HepG2 (cell line): ENCODE measurements around the gene GPS2. TPM values are rescaled to one million over a fixed set of nuclear protein-coding genes. Genes with fewer than 3 reads are reported as not detected.
A peak's percentile ranks its signal among the peaks of the same experiment; 100 is the strongest.

Experiments used
- IRF2 ChIP-seq: IDR thresholded peaks from 2 replicates; pipeline ENCODE4 v1.6.1; 2018; ENCODE audit warnings: missing genetic modification reagents, missing compliant biosample characterization
- MIER2 ChIP-seq: IDR thresholded peaks from 2 replicates; pipeline ENCODE4 v1.6.1; 2016; ENCODE audit warnings: missing biosample characterization, missing genetic modification reagents
- NFE2L2 ChIP-seq: fragments of 150-350 bp; IDR thresholded peaks from 2 replicates; pipeline ENCODE4 v1.6.1; 2014; ENCODE audit warnings: low read length
- SAP130 ChIP-seq: IDR thresholded peaks from 2 replicates; pipeline ENCODE4 v1.6.1; 2016; ENCODE audit warnings: low read depth
- SIN3A ChIP-seq: IDR thresholded peaks from 2 replicates; pipeline ENCODE4 v1.6.1; 2011; ENCODE audit warnings: low read depth, mild to moderate bottlenecking, control low read depth, low read length, borderline replicate concordance
- THAP11 ChIP-seq: IDR thresholded peaks from 2 replicates; pipeline ENCODE4 v1.6.1; 2016; ENCODE audit warnings: missing biosample characterization, missing genetic modification reagents
- ZBTB1 ChIP-seq: sonication (generic); formaldehyde crosslinking; IDR thresholded peaks from 2 replicates; pipeline ENCODE4 v1.4.0; 2020; ENCODE audit warnings: missing genetic modification reagents, borderline replicate concordance
- ZEB1 ChIP-seq: IDR thresholded peaks from 2 replicates; pipeline ENCODE4 v1.6.1; 2012; ENCODE audit warnings: mild to moderate bottlenecking, low read depth, inconsistent platforms; ENCODE audit not compliant: insufficient replicate concordance
- ZFP90 ChIP-seq: sonication (generic); formaldehyde crosslinking; IDR thresholded peaks from 2 replicates; pipeline ENCODE4 v1.8.0; 2022; ENCODE audit warnings: missing genetic modification reagents, mild to moderate bottlenecking, inconsistent platforms, borderline replicate concordance
- ZNF235 ChIP-seq: sonication (generic); formaldehyde crosslinking; IDR thresholded peaks from 2 replicates; pipeline ENCODE4 v1.8.1; 2023; ENCODE audit warnings: mild to moderate bottlenecking, missing genetic modification reagents, borderline replicate concordance
- ZNF274 ChIP-seq: sonication (generic); formaldehyde crosslinking; IDR thresholded peaks from 2 replicates; pipeline ENCODE4 v1.5.1; 2020; ENCODE audit warnings: mild to moderate bottlenecking, missing genetic modification reagents
- ZNF543 ChIP-seq: sonication (generic); formaldehyde crosslinking; IDR thresholded peaks from 2 replicates; pipeline ENCODE4 v1.4.0; 2020; ENCODE audit warnings: mild to moderate bottlenecking, missing genetic modification reagents
- ZNF597 ChIP-seq: sonication (generic); formaldehyde crosslinking; IDR thresholded peaks from 2 replicates; pipeline ENCODE4 v1.5.0; 2020; ENCODE audit warnings: missing genetic modification reagents
- ZSCAN31 ChIP-seq: sonication (generic); formaldehyde crosslinking; IDR thresholded peaks from 2 replicates; pipeline ENCODE4 v1.5.0; 2020; ENCODE audit warnings: low read depth, mild to moderate bottlenecking, missing genetic modification reagents
- polyA plus RNA-seq, 8 experiments: library from polyadenylated mRNA; depleted of rRNA in 3 of 8; stranded (reverse) in 7 of 8; unstranded in 1 of 8; fragments of >200 nt; fragmentation: Illumina TruSeq in 4 of 8; extraction: Trizol in 4 of 8; gene quantifications; 2 replicates each; pipeline versions ENCODE4 v1.2.1 to v1.2.3, GENCODE V29; 2011 to 2016; ENCODE audit warnings: low read depth in 4 of 8, missing spikeins in 1 of 8, mixed read lengths in 1 of 8; ENCODE audit not compliant: insufficient read depth in 1 of 8
- total RNA-seq, 5 experiments: library from RNA; depleted of rRNA; stranded (reverse); fragments of >200 nt; fragmentation: Illumina TruSeq; extraction: Trizol; gene quantifications; 2 replicates each; pipeline ENCODE4 v1.2.3, GENCODE V29; 2016; ENCODE audit warnings: low read depth in 1 of 5
- TF ChIP-seq, protein P1 (sequence below): sonication (generic); formaldehyde crosslinking; IDR thresholded peaks from 2 replicates; pipeline ENCODE4 v1.5.1; 2020; ENCODE audit warnings: mild to moderate bottlenecking, moderate library complexity, missing genetic modification reagents
- TF ChIP-seq, protein P2 (sequence below), 2 experiments: IDR thresholded peaks; 2 replicates each; pipeline ENCODE4 v1.6.1; 2011 to 2012; ENCODE audit warnings: low read length in 2 of 2, borderline replicate concordance in 1 of 2, low read depth in 1 of 2, mild to moderate bottlenecking in 1 of 2, moderate library complexity in 1 of 2
- TF ChIP-seq, protein P3 (sequence below): sonication (generic); formaldehyde crosslinking; IDR thresholded peaks from 2 replicates; pipeline ENCODE4 v1.4.0; 2020; ENCODE audit warnings: missing genetic modification reagents
- TF ChIP-seq, protein P4 (sequence below): sonication (generic); formaldehyde crosslinking; IDR thresholded peaks from 2 replicates; pipeline ENCODE4 v1.8.1; 2023; ENCODE audit warnings: mild to moderate bottlenecking, inconsistent platforms, moderate library complexity, missing genetic modification reagents, borderline replicate concordance

GPS2 gene
- total and polyA plus RNA-seq, 2 of the 13 experiments (the other 11 are each of a cell fraction or from before 2014, with no cell fraction given), result 58.0 to 59.4 TPM

DNA sequence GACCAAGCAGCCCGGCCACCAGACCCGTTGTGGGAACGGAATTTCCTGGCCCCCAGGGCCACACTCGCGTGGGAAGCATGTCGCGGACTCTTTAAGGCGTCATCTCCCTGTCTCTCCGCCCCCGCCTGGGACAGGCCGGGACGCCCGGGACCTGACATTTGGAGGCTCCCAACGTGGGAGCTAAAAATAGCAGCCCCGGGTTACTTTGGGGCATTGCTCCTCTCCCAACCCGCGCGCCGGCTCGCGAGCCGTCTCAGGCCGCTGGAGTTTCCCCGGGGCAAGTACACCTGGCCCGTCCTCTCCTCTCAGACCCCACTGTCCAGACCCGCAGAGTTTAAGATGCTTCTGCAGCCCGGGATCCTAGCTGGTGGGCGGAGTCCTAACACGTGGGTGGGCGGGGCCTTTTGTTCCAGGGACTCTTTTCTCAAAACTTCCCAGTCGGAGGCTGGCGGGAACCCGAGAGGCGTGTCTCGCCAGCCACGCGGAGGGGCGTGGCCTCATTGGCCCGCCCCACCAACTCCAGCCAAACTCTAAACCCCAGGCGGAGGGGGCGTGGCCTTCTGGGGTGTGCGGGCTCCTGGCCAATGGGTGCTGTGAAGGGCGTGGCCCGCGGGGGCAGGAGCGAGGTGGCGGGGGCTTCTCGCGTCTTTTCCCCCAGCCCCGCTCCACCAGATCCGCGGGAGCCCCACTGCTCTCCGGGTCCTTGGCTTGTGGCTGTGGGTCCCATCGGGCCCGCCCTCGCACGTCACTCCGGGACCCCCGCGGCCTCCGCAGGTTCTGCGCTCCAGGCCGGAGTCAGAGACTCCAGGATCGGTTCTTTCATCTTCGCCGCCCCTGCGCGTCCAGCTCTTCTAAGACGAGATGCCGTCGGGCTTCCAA is 33.8 kb downstream of the GPS2 start, which contains the start of gene SLC2A4 (continued):
- TF ChIP-seq ZNF543 (CRISPR knock-in tag) (no peak), ZBTB1 (CRISPR knock-in tag) (no peak), IRF2 (CRISPR knock-in tag) (no peak), SIN3A (peak; percentile 80; the same call in 1 of the 2 replicates), ZNF274 (CRISPR knock-in tag) (0 out of 2 replicates have a peak, but pooled peaks have one; percentile 2), SAP130 (CRISPR knock-in tag) (peak; percentile 93), MIER2 (CRISPR knock-in tag) (no peak), ZNF597 (CRISPR knock-in tag) (no peak; the same call in 1 of the 2 replicates), ZEB1 (no peak), ZNF235 (CRISPR knock-in tag) (no peak), ZSCAN31 (no peak), ZFP90 (CRISPR knock-in tag) (no peak), THAP11 (CRISPR knock-in tag) (peak; percentile 34; the same call in 1 of the 2 replicates), NFE2L2 (no peak)
- TF ChIP-seq, protein P1, sequence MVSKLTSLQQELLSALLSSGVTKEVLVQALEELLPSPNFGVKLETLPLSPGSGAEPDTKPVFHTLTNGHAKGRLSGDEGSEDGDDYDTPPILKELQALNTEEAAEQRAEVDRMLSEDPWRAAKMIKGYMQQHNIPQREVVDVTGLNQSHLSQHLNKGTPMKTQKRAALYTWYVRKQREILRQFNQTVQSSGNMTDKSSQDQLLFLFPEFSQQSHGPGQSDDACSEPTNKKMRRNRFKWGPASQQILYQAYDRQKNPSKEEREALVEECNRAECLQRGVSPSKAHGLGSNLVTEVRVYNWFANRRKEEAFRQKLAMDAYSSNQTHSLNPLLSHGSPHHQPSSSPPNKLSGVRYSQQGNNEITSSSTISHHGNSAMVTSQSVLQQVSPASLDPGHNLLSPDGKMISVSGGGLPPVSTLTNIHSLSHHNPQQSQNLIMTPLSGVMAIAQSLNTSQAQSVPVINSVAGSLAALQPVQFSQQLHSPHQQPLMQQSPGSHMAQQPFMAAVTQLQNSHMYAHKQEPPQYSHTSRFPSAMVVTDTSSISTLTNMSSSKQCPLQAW, result 0 out of 2 replicates have a peak, but pooled peaks have one; percentile 46
- TF ChIP-seq, protein P2, sequence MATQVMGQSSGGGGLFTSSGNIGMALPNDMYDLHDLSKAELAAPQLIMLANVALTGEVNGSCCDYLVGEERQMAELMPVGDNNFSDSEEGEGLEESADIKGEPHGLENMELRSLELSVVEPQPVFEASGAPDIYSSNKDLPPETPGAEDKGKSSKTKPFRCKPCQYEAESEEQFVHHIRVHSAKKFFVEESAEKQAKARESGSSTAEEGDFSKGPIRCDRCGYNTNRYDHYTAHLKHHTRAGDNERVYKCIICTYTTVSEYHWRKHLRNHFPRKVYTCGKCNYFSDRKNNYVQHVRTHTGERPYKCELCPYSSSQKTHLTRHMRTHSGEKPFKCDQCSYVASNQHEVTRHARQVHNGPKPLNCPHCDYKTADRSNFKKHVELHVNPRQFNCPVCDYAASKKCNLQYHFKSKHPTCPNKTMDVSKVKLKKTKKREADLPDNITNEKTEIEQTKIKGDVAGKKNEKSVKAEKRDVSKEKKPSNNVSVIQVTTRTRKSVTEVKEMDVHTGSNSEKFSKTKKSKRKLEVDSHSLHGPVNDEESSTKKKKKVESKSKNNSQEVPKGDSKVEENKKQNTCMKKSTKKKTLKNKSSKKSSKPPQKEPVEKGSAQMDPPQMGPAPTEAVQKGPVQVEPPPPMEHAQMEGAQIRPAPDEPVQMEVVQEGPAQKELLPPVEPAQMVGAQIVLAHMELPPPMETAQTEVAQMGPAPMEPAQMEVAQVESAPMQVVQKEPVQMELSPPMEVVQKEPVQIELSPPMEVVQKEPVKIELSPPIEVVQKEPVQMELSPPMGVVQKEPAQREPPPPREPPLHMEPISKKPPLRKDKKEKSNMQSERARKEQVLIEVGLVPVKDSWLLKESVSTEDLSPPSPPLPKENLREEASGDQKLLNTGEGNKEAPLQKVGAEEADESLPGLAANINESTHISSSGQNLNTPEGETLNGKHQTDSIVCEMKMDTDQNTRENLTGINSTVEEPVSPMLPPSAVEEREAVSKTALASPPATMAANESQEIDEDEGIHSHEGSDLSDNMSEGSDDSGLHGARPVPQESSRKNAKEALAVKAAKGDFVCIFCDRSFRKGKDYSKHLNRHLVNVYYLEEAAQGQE (IDR thresholded peaks at IDR 0.05; ENCODE audit: borderline replicate concordance in 1 of 2, low read depth in 1 of 2, low read length in 2 of 2), result no peak
- TF ChIP-seq, protein P3, sequence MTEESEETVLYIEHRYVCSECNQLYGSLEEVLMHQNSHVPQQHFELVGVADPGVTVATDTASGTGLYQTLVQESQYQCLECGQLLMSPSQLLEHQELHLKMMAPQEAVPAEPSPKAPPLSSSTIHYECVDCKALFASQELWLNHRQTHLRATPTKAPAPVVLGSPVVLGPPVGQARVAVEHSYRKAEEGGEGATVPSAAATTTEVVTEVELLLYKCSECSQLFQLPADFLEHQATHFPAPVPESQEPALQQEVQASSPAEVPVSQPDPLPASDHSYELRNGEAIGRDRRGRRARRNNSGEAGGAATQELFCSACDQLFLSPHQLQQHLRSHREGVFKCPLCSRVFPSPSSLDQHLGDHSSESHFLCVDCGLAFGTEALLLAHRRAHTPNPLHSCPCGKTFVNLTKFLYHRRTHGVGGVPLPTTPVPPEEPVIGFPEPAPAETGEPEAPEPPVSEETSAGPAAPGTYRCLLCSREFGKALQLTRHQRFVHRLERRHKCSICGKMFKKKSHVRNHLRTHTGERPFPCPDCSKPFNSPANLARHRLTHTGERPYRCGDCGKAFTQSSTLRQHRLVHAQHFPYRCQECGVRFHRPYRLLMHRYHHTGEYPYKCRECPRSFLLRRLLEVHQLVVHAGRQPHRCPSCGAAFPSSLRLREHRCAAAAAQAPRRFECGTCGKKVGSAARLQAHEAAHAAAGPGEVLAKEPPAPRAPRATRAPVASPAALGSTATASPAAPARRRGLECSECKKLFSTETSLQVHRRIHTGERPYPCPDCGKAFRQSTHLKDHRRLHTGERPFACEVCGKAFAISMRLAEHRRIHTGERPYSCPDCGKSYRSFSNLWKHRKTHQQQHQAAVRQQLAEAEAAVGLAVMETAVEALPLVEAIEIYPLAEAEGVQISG, result no peak
- TF ChIP-seq, protein P4, sequence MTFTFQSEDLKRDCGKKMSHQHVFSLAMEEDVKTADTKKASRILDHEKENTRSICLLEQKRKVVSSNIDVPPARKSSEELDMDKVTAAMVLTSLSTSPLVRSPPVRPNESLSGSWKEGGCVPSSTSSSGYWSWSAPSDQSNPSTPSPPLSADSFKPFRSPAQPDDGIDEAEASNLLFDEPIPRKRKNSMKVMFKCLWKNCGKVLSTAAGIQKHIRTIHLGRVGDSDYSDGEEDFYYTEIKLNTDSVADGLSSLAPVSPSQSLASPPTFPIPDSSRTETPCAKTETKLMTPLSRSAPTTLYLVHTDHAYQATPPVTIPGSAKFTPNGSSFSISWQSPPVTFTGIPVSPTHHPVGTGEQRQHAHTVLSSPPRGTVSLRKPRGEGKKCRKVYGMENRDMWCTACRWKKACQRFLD (CRISPR knock-in tag), result no peak; the same call in 1 of the 2 replicates
